IPS-NIHi7 (cell line): Measurements from ENCODE around the gene KCNMB4.
"Not testable (repeated sequence)": the region's sequence is repeated elsewhere in the genome, so short reads cannot be mapped to it uniquely, and the experiment has no call there.

Source experiments
- DNase-seq: peaks from one replicate; pipeline ENCODE4 v3.0.0; 2012; ENCODE audit warnings: mixed read lengths; ENCODE audit errors: extremely low spot score

KCNMB4 gene

GRCh38 chr12:70372881-70373280, 6.8 kb downstream of the KCNMB4 start:
- DNase-seq, result no peak

GRCh38 chr12:70379846-70380245, 13.8 kb downstream of the KCNMB4 start:
- no peak for DNase-seq

DNA sequence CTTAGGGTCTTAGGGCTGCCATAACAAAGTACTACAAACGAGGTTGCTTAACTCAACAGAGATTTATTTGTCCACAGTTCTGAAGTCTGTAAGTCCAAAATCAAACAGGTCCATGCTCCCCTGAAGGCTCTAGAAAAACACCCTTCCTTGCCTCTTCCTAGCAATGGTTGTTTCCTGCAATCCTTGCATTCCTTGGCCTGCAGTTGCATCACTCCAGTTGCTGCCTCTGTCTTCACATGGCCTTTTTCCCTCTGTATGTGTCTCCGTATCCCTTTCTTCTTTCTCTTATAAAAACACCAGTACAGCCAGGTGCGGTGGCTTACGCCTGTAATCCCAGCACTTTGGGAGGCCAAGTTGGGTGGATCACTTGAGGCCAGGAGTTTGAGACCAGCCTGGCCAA, 17.4 kb downstream of the KCNMB4 start:
- DNase-seq, result no peak

DNA sequence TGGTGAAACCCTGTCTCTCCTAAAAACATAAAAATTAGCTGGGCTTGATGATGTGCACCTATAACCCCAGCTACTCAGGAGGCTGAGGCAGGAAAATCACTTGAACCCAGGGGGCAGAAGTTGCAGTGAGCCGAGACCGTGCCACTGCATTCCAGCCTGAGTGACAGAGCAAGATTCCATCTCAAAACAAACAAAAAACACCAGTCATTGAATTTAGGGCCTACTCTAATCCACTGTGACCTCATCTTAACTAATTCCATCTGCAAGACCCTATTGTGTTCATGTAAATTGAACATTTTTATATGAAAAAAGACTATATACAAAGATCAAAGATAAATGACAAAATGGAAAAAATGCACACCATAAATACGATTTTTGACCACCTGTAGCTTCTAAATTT, 17.8 kb downstream of the KCNMB4 start:
- no peak for DNase-seq

GRCh38 chr12:70386771-70387170, 20.7 kb downstream of the KCNMB4 start:
- DNase-seq, result no peak

- no peak for DNase-seq
Measured at GRCh38 chr12:70389678-70390077, 23.6 kb downstream of the KCNMB4 start.

GRCh38 chr12:70392631-70393030, 26.5 kb downstream of the KCNMB4 start:
- not testable (repeated sequence) for DNase-seq

- DNase-seq, result no peak
Measured at GRCh38 chr12:70393787-70394499, 27.9 kb downstream of the KCNMB4 start.

DNA sequence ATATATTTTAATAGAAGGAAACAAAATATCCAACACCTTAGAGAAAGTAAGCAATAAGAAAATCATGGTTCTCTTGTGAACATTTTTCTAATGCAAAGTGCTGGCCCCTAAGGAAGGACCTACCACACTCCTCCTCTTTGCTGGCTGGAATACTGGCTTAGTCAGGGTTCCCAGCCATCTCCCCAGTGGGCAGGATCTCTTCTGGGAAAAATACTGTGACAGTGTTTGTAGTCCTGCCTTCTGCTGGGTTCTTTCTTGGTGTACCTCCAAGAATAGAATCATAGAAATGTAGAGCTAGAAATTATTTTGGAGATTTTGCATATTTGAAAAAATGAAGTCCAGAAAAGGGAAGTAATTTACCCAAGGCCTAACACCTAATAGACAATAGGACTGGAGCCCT, 31.9 kb downstream of the KCNMB4 start:
- no peak for DNase-seq

DNA sequence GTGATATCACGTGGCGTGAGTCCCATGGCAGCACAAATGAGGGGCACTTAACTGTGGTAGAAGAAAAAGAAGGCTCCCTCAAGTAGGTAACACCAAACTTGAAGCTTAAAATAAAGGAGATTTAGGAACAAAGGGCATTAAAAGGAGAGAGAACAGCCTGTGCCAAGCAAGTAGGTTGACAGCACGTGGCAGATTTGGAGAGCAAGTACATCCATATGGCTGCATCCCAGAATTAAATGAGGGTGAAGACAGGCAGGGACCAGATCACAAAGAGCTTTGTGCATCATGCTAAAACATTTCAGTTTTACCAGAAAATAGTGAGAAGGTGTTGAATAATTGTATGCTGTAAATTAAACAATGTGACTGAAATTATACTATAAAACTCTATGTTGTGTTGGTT, 32.8 kb downstream of the KCNMB4 start:
- DNase-seq, result no peak

DNA sequence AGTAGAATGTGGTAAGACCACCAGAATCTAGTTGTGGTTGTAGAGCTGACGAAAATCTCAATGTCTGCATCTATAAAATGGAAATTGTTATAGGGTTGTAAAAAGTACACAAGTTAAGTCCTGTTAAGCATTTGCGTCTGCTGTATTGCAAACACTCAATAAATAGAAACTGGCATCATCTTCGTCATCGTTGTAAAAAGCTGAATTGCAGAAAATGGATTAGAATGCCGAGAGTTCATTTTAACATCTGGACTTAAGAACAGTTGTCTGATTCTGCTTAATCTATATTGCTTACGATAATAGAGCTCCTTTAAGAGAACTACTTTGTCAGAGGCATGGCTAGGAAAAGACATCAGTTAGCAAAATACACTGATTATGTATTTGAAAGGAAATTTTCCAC, 33.2 kb downstream of the KCNMB4 start:
- no peak for DNase-seq

- DNase-seq, result no peak
Measured at GRCh38 chr12:70400124-70400523, 34.0 kb downstream of the KCNMB4 start.

DNA sequence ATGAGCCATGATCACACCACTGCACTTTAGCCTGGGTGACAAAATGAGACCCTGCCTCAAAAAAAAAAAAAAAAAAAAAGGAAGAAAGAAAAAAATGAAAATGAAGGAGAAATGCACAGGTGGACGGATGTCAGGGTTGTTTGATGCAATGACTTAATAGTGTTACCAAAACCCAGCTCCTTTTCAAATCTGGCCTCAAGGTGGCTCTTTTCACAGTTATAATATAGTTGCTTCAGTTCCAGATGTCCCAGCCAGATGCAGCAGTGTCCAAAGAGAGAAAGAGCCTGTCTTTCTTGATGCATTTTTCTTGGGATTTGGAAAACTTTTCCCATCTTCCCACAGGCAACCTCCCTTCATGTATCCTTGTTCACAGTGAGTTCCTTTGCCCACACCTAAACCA, 36.5 kb downstream of the KCNMB4 start:
- no peak for DNase-seq

GRCh38 chr12:70403826-70404225, 37.7 kb downstream of the KCNMB4 start:
- no peak for DNase-seq

DNA sequence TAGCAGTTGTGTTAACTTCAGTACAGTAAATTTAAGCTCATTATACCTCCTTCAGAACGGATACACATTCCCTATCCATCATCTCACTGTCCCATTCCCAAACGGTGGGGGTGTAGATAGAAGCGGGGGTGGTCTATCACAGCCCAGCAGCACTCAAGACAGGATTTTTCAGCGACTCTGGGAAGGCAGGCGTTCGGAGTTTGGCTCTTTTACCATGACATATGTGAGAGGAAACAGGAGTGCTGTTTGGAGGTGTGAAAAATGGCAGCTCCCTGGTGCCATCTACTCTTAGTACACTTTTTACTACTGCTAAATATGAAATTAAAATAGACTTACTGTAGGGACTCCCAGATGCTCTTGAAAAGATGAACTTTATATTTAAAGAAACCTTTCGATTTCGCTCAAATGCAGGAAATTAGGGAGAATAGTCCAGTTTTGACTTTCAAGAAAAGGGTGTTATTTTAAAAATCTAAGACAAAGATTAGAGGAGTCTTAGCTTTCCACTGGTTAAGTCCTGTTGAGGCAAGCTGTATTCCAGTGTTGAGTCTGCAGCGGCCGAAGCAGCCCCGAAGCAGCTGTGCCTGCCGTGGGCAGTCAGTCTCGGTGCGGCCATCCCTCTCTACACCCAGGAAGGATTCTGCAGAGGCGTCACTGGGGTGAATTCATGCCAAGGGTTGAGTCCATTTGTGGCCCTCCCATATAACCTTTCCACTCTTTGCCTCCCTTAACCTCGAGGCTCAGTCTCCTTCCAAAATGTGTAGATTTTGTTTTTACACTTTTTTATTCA, 42.1 kb downstream of the KCNMB4 start:
- DNase-seq, result no peak

GRCh38 chr12:70415987-70416386, 49.9 kb downstream of the KCNMB4 start:
- no peak for DNase-seq

- DNase-seq, result no peak
Measured at GRCh38 chr12:70417121-70417520, 51.0 kb downstream of the KCNMB4 start.

DNA sequence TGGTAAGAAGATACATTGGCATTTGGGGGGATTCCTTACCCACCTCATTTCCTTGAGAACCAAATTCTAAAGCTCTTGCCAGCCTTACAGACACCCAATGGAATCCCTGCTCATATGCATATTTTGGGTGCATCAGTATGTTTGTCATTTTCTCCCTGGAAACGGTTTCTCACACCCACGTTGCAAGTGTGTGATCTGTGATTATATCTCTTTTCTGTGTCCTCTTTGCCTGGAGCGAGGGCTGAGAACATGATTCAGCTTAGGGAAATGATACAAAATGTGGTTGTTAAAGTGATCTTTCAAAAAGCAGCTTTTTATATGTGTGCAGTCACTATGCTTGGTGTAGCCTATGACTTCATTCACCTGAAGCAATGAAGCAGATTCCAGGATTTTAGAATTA, 52.0 kb downstream of the KCNMB4 start:
- DNase-seq, result no peak

GRCh38 chr12:70422631-70423030, 56.5 kb downstream of the KCNMB4 start:
- DNase-seq, result no peak

GRCh38 chr12:70426620-70427019, 60.5 kb downstream of the KCNMB4 start:
- DNase-seq, result no peak

- no peak for DNase-seq
Measured at GRCh38 chr12:70427611-70428010, 61.5 kb downstream of the KCNMB4 start.

DNA sequence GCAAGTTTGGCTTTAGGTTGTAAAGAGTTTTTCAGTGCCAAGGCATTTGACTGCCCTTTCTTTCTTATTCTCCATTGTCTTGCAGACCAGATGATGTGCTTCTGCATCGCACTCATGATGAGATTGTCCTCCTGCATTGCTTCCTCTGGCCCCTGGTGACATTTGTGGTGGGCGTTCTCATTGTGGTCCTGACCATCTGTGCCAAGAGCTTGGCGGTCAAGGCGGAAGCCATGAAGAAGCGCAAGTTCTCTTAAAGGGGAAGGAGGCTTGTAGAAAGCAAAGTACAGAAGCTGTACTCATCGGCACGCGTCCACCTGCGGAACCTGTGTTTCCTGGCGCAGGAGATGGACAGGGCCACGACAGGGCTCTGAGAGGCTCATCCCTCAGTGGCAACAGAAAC, 64.3 kb downstream of the KCNMB4 start:
- no peak for DNase-seq

GRCh38 chr12:70436836-70437235, 70.7 kb downstream of the KCNMB4 start:
- DNase-seq, result no peak
